Neural progenitor cell (in vitro differentiated cells): ENCODE measurements around the gene CYTH3.

Experiments used
- EZH2 ChIP-seq: fragments of 200-600 bp; sonication (generic); IDR thresholded peaks from 2 replicates; pipeline ENCODE4 v1.6.1; 2017; ENCODE audit warnings: antibody characterized with exemption, mild to moderate bottlenecking, moderate library complexity
- EZH2phosphoT487 ChIP-seq: fragments of 200-600 bp; sonication (generic); IDR thresholded peaks from 2 replicates; pipeline ENCODE4 v1.6.1; 2017; ENCODE audit warnings: antibody characterized with exemption
- TF ChIP-seq, protein P1 (sequence below): fragments of 200-600 bp; sonication (generic); IDR thresholded peaks from 2 replicates; pipeline ENCODE4 v1.5.1; 2017; ENCODE audit warnings: antibody characterized with exemption, mild to moderate bottlenecking

DNA sequence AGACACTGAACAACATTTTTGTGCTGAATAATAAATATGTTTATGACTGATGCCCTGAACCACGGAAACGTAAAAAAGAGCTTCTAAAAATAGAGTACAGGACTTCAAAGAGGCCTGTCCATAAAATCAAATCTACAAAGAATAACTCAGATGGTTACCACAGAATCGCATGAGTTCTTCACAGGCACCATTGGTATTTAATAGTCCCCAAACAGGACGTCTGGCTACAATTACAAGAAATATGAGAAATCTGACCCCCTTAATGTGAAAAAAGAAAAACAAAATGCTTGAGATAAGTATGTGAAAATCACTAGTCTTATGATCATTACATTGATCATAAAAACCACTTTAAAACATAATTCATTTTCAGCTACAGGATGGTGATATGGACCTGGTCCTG lies 20.8 kb downstream of the CYTH3 start:
- TF ChIP-seq, protein P1, sequence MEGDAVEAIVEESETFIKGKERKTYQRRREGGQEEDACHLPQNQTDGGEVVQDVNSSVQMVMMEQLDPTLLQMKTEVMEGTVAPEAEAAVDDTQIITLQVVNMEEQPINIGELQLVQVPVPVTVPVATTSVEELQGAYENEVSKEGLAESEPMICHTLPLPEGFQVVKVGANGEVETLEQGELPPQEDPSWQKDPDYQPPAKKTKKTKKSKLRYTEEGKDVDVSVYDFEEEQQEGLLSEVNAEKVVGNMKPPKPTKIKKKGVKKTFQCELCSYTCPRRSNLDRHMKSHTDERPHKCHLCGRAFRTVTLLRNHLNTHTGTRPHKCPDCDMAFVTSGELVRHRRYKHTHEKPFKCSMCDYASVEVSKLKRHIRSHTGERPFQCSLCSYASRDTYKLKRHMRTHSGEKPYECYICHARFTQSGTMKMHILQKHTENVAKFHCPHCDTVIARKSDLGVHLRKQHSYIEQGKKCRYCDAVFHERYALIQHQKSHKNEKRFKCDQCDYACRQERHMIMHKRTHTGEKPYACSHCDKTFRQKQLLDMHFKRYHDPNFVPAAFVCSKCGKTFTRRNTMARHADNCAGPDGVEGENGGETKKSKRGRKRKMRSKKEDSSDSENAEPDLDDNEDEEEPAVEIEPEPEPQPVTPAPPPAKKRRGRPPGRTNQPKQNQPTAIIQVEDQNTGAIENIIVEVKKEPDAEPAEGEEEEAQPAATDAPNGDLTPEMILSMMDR, result no peak
- no peak for TF ChIP-seq EZH2
- TF ChIP-seq EZH2phosphoT487, result no peak
